Smooth muscle cell (in vitro differentiated cells): Measurements from ENCODE around the gene CLEC11A. TPM values are rescaled to one million over a fixed set of nuclear protein-coding genes. Genes with fewer than 3 reads are reported as not detected.
A peak's percentile ranks its signal among the peaks of the same experiment; 100 is the strongest.

Experiments used
- DNase-seq: peaks from one replicate; lab custom pipeline; 2025; ENCODE audit not compliant: unreplicated experiment; lab: John Stamatoyannopoulos, UW
- H2AFZ ChIP-seq: fragments of 200-600 bp; sonication (generic); 2 replicates; pipeline ENCODE4 v1.6.0; 2016; ENCODE audit warnings: antibody characterized with exemption, low read depth, mild to moderate bottlenecking
- H3F3A ChIP-seq: fragments of 200-600 bp; sonication (generic); 2 replicates; pipeline ENCODE4 v1.6.0; 2017; ENCODE audit warnings: antibody characterized with exemption, low read depth
- H3K27ac ChIP-seq: fragments of 200-600 bp; sonication (generic); 2 replicates; pipeline ENCODE4 v1.5.1; 2016; ENCODE audit warnings: low read depth, mild to moderate bottlenecking
- H3K27me3 ChIP-seq: fragments of 200-600 bp; sonication (generic); 2 replicates; pipeline ENCODE4 v1.6.1; 2016; ENCODE audit warnings: low read depth, mild to moderate bottlenecking
- H3K36me3 ChIP-seq: fragments of 200-600 bp; sonication (generic); 2 replicates; pipeline ENCODE4 v1.5.1; 2016; ENCODE audit warnings: low read depth
- H3K4me1 ChIP-seq: fragments of 200-600 bp; sonication (generic); 2 replicates; pipeline ENCODE4 v1.5.1; 2016; ENCODE audit warnings: low read depth
- H3K4me2 ChIP-seq: fragments of 200-600 bp; sonication (generic); 2 replicates; pipeline ENCODE4 v1.6.0; 2016; ENCODE audit warnings: mild to moderate bottlenecking
- H3K4me3 ChIP-seq: fragments of 200-600 bp; sonication (generic); 2 replicates; pipeline ENCODE4 v1.5.1; 2016; ENCODE audit warnings: mild to moderate bottlenecking
- H3K79me2 ChIP-seq: fragments of 200-600 bp; sonication (generic); 2 replicates; pipeline ENCODE4 v1.6.0; 2016; ENCODE audit warnings: low read depth, mild to moderate bottlenecking
- H3K9ac ChIP-seq: fragments of 200-600 bp; sonication (generic); 2 replicates; pipeline ENCODE4 v1.6.0; 2016; ENCODE audit warnings: low read depth
- H3K9me3 ChIP-seq: fragments of 200-600 bp; sonication (generic); replicated peaks from 2 replicates; pipeline ENCODE4 v1.5.1; 2016; ENCODE audit warnings: low read depth
- H4K20me1 ChIP-seq: fragments of 200-600 bp; sonication (generic); 2 replicates; pipeline ENCODE4 v1.6.0; 2016; ENCODE audit warnings: low read depth
- WGBS: methylation state at CpG from one replicate; pipeline ENCODE4 v1.1.7; 2016; ENCODE audit warnings: low lambda C conversion rate; 5-methylcytosine and 5-hydroxymethylcytosine counted together
- polyA plus RNA-seq: library from polyadenylated mRNA; unstranded; fragments of >200 nt; fragmentation: Nextera tagmentation; extraction: Ambion mirVana; gene quantifications from 2 replicates; pipeline ENCODE4 v1.2.1, GENCODE V29; 2016
- total RNA-seq: library from RNA; depleted of rRNA; stranded (reverse); fragments of >200 nt; gene quantifications from 2 replicates; pipeline ENCODE4 v1.2.3, GENCODE V29; 2014
- TF ChIP-seq, protein P1 (sequence below): fragments of 200-600 bp; sonication (generic); IDR thresholded peaks from 2 replicates; pipeline ENCODE4 v1.5.1; 2017; ENCODE audit warnings: borderline replicate concordance, mild to moderate bottlenecking, antibody characterized with exemption; ENCODE audit not compliant: insufficient read depth, poor library complexity, severe bottlenecking

Gene CLEC11A
- total and polyA plus RNA-seq, 2 experiments from 2014 or later, result 48.3 to 155 TPM

DNA sequence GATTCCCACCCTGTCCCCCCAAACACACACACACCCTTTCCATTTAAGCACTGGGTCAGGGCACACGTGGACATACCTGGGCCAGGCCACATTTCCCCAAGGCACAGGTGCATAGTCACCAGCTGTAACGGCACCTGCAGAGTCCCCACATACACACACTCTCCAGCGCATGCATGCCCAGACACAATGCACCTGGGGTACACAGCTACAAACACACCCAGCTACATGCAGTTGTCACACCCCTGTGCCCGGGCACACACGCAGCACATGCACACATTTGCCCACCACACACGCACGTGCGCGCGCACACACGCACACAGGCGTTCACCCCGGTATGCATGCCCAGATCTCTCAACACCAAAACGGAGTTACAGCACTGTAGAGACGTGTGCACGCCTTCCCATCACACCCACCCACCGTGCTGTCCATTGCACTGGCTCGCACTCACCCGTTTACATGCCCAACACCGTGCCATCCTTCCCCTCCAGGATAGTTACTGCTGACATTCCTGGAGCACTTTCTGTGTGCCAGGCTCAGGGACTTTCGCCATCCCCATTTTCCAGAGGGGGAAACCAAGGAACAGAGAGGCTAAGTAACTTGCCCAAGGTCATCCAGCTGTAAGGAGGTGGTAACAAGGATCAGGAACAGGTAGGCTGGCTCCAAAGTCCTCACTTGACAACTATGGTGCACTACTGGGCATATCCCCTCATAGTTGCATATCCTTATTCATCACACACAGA is 2.8 kb upstream of the CLEC11A start:
- Histone ChIP-seq H3K27ac (no peak overlapping the region), H3K9ac (no peak overlapping the region), H3K4me2 (no peak overlapping the region), H3K27me3 (peaks cover 6% of the 10 kb centered on the region), H3K4me3 (no peak overlapping the region), H4K20me1 (no peaks in the 10 kb centered on the region), H3K79me2 (no peaks in the 10 kb centered on the region), H3K9me3 (no peaks in the 10 kb centered on the region), H2AFZ (no peak overlapping the region), H3K4me1 (peaks cover 15% of the 10 kb centered on the region), H3F3A (no peaks in the 10 kb centered on the region), H3K36me3 (no peaks in the 10 kb centered on the region)
- DNase-seq, result no peak
- TF ChIP-seq, protein P1, sequence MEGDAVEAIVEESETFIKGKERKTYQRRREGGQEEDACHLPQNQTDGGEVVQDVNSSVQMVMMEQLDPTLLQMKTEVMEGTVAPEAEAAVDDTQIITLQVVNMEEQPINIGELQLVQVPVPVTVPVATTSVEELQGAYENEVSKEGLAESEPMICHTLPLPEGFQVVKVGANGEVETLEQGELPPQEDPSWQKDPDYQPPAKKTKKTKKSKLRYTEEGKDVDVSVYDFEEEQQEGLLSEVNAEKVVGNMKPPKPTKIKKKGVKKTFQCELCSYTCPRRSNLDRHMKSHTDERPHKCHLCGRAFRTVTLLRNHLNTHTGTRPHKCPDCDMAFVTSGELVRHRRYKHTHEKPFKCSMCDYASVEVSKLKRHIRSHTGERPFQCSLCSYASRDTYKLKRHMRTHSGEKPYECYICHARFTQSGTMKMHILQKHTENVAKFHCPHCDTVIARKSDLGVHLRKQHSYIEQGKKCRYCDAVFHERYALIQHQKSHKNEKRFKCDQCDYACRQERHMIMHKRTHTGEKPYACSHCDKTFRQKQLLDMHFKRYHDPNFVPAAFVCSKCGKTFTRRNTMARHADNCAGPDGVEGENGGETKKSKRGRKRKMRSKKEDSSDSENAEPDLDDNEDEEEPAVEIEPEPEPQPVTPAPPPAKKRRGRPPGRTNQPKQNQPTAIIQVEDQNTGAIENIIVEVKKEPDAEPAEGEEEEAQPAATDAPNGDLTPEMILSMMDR, result no peak
- WGBS, result 68% methylated on average over 21 of the region's 21 CpGs

DNA sequence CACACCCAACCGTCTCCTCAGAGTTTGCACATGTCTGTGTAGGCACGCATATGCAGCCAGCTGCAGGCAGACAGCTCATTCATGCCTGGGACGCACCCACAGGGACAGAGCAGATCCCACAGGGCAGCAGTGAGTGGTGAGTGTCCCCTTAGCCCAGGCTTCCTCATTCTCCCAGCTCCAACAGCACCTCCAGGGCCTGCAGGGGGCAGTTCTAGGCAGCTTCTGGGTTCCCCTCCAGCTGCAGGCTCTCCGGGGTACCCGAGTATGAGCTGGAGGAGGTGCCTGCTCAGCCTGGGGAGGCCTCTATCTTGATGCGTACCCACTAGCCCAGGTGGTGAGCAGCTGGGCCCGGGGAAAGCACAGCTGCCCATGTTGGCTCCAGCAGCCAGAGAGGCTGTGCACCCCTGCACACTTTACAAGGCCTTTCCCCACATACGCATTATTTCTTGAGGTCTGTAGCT is 2.2 kb upstream of the CLEC11A start:
- Histone ChIP-seq H4K20me1 (no peaks in the 10 kb centered on the region), H3K27me3 (peaks cover 6% of the 10 kb centered on the region), H2AFZ (no peak overlapping the region), H3K9me3 (no peaks in the 10 kb centered on the region), H3K79me2 (peaks cover 5% of the 10 kb centered on the region), H3K4me1 (peaks cover 20% of the 10 kb centered on the region), H3K36me3 (no peaks in the 10 kb centered on the region), H3K4me2 (no peak overlapping the region), H3K9ac (no peak overlapping the region), H3K4me3 (no peak overlapping the region), H3K27ac (no peak overlapping the region), H3F3A (no peaks in the 10 kb centered on the region)
- TF ChIP-seq, protein P1, result no peak
- WGBS, result 55% methylated on average over 8 of the region's 8 CpGs
- peak; percentile 11 for DNase-seq

DNA sequence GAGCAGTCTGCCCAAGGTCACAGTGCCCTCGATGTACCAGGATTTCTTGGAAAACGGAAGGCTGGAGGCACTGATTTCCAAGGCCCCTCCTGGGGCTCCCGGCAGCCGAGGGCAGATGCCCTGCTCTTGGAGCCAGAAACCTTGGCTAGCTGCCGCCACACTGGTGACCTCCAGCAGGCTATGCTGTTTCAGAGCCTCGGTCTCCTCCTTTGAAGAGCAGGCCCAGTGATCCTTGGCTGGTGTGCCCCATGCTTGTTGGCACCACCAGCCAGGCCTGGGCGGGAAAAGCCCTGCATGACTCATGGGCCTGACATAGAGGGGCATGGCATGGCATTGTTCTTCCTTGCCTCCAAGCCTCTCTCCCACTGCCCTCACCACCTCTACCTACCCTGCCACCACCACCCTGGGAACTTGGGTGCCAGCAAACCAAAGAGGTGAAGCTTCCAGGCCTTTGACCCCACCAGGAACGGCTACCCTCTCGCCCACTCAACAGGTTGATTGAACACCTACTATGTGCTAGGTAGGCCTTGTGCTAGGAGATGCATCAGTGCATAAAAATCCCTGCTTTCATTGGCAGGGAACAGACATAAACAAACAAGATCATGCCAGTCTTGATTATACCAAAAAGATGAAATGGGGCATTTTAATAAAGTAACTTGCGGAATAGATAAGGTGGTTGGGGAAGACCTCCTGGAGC is 1.6 kb upstream of the CLEC11A start:
- Histone ChIP-seq H3K27me3 (peaks cover 6% of the 10 kb centered on the region), H3K4me1 (peaks cover 20% of the 10 kb centered on the region), H3K4me2 (no peak overlapping the region), H3K36me3 (no peaks in the 10 kb centered on the region), H3F3A (no peaks in the 10 kb centered on the region), H3K79me2 (peaks cover 8% of the 10 kb centered on the region), H2AFZ (no peak overlapping the region), H3K4me3 (no peak overlapping the region), H4K20me1 (no peaks in the 10 kb centered on the region), H3K9ac (no peak overlapping the region), H3K27ac (no peak overlapping the region), H3K9me3 (no peaks in the 10 kb centered on the region)
- no peak for DNase-seq
- TF ChIP-seq, protein P1, result no peak
- 91% methylated on average over 10 of the region's 10 CpGs for WGBS
